ENCODE measurements around the gene PROX1.
"Not testable (repeated sequence)": the region's sequence is repeated elsewhere in the genome, so short reads cannot be mapped to it uniquely, and the experiment has no call there.

The PROX1 gene

GRCh38 chr1:214076708-214077065 is 88.9 kb downstream of the PROX1 start:
- Mint-ChIP-seq H3K36me3 (no peaks in the 10 kb centered on the region), H3K27ac (no peak overlapping the region), H3K4me1 (no peaks in the 10 kb centered on the region), H3K4me3 (no peak overlapping the region), H3K9me3 (peaks cover 8% of the 10 kb centered on the region)
- no peak for ATAC-seq
- no peak for DNase-seq (ENCODE audit: low spot score in 2 of 2)

GRCh38 chr1:214078950-214079349 is 91.2 kb downstream of the PROX1 start:
- ATAC-seq (no peak), DNase-seq (ENCODE audit: low spot score in 2 of 2) (no peak)
- H3K9me3 Mint-ChIP-seq = peaks cover 8% of the 10 kb centered on the region
- no peak overlapping the region for H3K27ac Mint-ChIP-seq
- H3K4me1 Mint-ChIP-seq = no peaks in the 10 kb centered on the region
- H3K4me3 Mint-ChIP-seq = no peak overlapping the region
- H3K36me3 Mint-ChIP-seq = no peaks in the 10 kb centered on the region

- Mint-ChIP-seq H3K36me3 (no peaks in the 10 kb centered on the region), H3K27ac (no peak overlapping the region), H3K4me3 (no peak overlapping the region), H3K9me3 (peaks cover 3% of the 10 kb centered on the region), H3K4me1 (no peaks in the 10 kb centered on the region)
- no peak for DNase-seq (ENCODE audit: low spot score in 2 of 2)
- ATAC-seq = no peak
These were observed 97.6 kb downstream of the PROX1 start for GRCh38 chr1:214085325-214085724.

GRCh38 chr1:214086945-214087344 is 99.2 kb downstream of the PROX1 start:
- ATAC-seq (no peak), DNase-seq (ENCODE audit: low spot score in 2 of 2) (no peak)
- H3K4me1 Mint-ChIP-seq = no peaks in the 10 kb centered on the region

GRCh38 chr1:214089003-214089402 is 101.2 kb downstream of the PROX1 start:
- H3K4me3 Mint-ChIP-seq; H3K9me3 Mint-ChIP-seq; H3K36me3 Mint-ChIP-seq; H3K27ac Mint-ChIP-seq; ATAC-seq; H3K4me1 Mint-ChIP-seq; DNase-seq (ENCODE audit: low spot score in 2 of 2): not testable (repeated sequence)

More at GRCh38 chr1:214086945-214087344, 99.2 kb downstream of the PROX1 start:
- H3K4me3 Mint-ChIP-seq = no peak overlapping the region
- H3K9me3 Mint-ChIP-seq = peaks cover 3% of the 10 kb centered on the region
- no peak overlapping the region for H3K27ac Mint-ChIP-seq
- no peaks in the 10 kb centered on the region for H3K36me3 Mint-ChIP-seq
